T-helper 1 cell treated with Interleukin-12 subunit alpha and Interleukin-12 subunit beta and Interleukin-4 antibody, amounts not matched to agents 30 ng/mL and 1 ng/mL, for 36 hours (primary cell): ENCODE measurements around the gene CERK. TPM values are rescaled to one million over a fixed set of nuclear protein-coding genes. Genes with fewer than 3 reads are reported as not detected.

Experiments
- intact Hi-C: fragments of 100-400 bp; cut with micrococcal nuclease; formaldehyde crosslinking; loops from one replicate; pipeline ENCODE4 v1.15.1; 2024
- total RNA-seq: library from RNA; stranded (reverse); gene quantifications from 2 replicates; pipeline ENCODE4 v1.2.3, GENCODE V29; 2022

Gene CERK
- total RNA-seq, 1 donor from 2014 or later, result 65.1 TPM

- intact Hi-C loops, result no loop called here
Observed at GRCh38 chr22:46750530-46750800, 12.4 kb upstream of the CERK start.

GRCh38 chr22:46749682-46750529 is 11.9 kb upstream of the CERK start:
- intact Hi-C loops, result no loop called here

GRCh38 chr22:46748908-46749675 is 11.0 kb upstream of the CERK start:
- intact Hi-C loops, result no loop called here

GRCh38 chr22:46748206-46748907 is 10.3 kb upstream of the CERK start:
- intact Hi-C loops, result no loop called here

GRCh38 chr22:46747646-46748045 is 9.6 kb upstream of the CERK start:
- intact Hi-C loops, result no loop called here

GRCh38 chr22:46746620-46747019 is 8.6 kb upstream of the CERK start:
- intact Hi-C loops, result no loop called here

GRCh38 chr22:46746192-46746591 is 8.1 kb upstream of the CERK start:
- intact Hi-C loops, result no loop called here

GRCh38 chr22:46744581-46744980 is 6.5 kb upstream of the CERK start:
- intact Hi-C loops, result no loop called here

GRCh38 chr22:46742576-46743221 is 4.6 kb upstream of the CERK start:
- intact Hi-C loops, result no loop called here

- intact Hi-C loops, result no loop called here
Observed at GRCh38 chr22:46741974-46742519, 4.0 kb upstream of the CERK start.

- intact Hi-C loops, result no loop called here
Observed at GRCh38 chr22:46740910-46741780, 3.1 kb upstream of the CERK start.

GRCh38 chr22:46739094-46739870 is 1.2 kb upstream of the CERK start:
- intact Hi-C loops, result loop anchor here (1.0 kb wide), 3 partner anchors 23 to 65 kb away; partner anchors contain the start of gene TBC1D22A

- intact Hi-C loops, result loop anchor here (1.0 kb wide), 5 partner anchors 24 to 162 kb away; partner anchors contain the start of gene TBC1D22A
Observed at GRCh38 chr22:46738647-46739093, 618 bp upstream of the CERK start.

- intact Hi-C loops, result loop anchor here (1.0 to 2.0 kb wide), 3 partner anchors 123 to 587 kb away; partner anchors contain the start of gene PPARA
Observed at GRCh38 chr22:46737105-46737975, 712 bp downstream of the CERK start.

GRCh38 chr22:46736705-46737104 is 1.3 kb downstream of the CERK start:
- intact Hi-C loops, result loop anchor here (1.0 to 2.0 kb wide), 3 partner anchors 122 to 586 kb away; partner anchors contain the start of gene PPARA

GRCh38 chr22:46735747-46736608 is 2.1 kb downstream of the CERK start:
- intact Hi-C loops, result loop anchor here (2.0 kb wide), 2 partner anchors 121 to 585 kb away; partner anchors contain the start of gene PPARA

GRCh38 chr22:46734830-46735453 is 3.1 kb downstream of the CERK start:
- intact Hi-C loops, result no loop called here
